Activated naive CD4-positive, alpha-beta T cell (primary cell): ENCODE data around the gene EMCN.
"Not testable (repeated sequence)": the region's sequence is repeated elsewhere in the genome, so short reads cannot be mapped to it uniquely, and the experiment has no call there.

Experiments
- DNase-seq, 4 experiments: peaks; one replicate each; lab custom pipeline; 2025; lab: John Stamatoyannopoulos, UW

Gene EMCN, protein sequence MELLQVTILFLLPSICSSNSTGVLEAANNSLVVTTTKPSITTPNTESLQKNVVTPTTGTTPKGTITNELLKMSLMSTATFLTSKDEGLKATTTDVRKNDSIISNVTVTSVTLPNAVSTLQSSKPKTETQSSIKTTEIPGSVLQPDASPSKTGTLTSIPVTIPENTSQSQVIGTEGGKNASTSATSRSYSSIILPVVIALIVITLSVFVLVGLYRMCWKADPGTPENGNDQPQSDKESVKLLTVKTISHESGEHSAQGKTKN

DNA sequence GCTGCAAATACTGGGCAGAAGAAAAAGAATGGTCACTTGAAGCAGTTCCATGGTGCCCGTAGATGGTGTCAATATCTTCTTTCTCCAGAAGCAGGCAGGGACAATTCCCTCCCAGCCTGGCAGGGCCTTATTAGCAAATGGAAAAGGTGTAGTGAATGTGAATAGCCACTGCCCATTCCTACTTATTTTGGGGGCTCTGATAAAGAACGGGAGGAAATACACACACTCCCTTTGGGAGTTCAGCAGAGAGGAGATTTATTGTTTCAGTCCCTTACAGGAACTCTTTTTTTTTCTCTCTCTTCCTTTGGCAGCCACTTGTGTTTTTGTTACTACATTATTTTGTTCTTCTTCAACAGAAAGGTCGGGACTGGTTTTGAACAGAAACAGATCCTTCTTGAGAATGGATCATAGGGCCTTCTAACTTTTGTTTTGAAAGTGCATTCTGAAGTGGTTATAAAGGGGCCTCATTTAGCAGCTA lies at the start of gene EMCN:
EMCN (minus strand) TSS at position 159 of the 478 bp plus-strand sequence; CDS start at position 51, 108 bp downstream.
- no peak for DNase-seq

DNA sequence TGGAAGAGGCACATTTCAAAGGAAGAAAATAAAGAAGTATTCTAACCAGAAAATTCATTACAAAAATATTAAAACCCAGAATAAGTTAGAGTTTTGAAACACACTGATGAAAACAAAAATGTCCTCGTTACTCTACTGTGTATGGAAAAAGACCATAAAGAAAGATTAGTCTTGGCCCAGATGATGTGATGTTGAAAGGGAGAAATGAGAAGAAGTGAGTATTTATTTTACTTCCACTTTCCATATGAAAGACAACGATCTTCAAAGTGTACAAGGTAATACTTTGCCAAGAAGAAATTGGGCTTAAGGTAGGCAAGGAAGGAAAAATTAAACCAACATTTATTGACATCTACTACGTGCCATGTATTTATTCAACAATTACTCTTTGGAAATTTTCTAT lies 48.6 kb upstream of the EMCN start:
- DNase-seq = no peak

GRCh38 chr4:100557306-100557705 lies 39.5 kb upstream of the EMCN start:
- no peak for DNase-seq

GRCh38 chr4:100555611-100556337 lies 38.0 kb upstream of the EMCN start:
- DNase-seq = no peak

GRCh38 chr4:100548200-100548560 lies 30.4 kb upstream of the EMCN start:
- DNase-seq = no peak

- no peak for DNase-seq
These were observed 29.8 kb upstream of the EMCN start for GRCh38 chr4:100547541-100548199.

- DNase-seq = no peak
These were observed 27.6 kb upstream of the EMCN start for GRCh38 chr4:100545427-100545826.

- no peak for DNase-seq
These were observed 22.3 kb upstream of the EMCN start for GRCh38 chr4:100540131-100540530.

DNA sequence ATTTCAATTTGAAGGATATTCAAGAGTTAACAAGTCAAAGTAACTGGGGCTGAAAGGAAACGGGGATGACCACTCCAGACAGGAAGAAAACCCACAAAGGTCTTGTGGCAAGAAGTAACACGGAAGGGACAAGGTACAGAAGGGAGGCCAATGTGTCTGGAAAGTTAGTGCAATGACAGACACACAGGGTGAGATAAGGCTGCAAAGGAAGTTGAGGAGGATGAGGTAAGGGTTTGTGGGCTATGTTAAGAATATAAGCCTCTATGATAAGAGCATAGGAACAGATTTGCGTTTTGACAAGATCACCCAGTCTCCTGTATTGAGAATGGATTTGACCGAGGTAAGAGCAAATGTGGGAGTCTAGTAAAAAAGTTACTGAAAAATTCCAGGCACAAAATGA lies 21.9 kb upstream of the EMCN start:
- no peak for DNase-seq

GRCh38 chr4:100533741-100534140 lies 15.9 kb upstream of the EMCN start:
- no peak for DNase-seq

GRCh38 chr4:100530161-100530560 lies 12.3 kb upstream of the EMCN start:
- not testable (repeated sequence) for DNase-seq

DNA sequence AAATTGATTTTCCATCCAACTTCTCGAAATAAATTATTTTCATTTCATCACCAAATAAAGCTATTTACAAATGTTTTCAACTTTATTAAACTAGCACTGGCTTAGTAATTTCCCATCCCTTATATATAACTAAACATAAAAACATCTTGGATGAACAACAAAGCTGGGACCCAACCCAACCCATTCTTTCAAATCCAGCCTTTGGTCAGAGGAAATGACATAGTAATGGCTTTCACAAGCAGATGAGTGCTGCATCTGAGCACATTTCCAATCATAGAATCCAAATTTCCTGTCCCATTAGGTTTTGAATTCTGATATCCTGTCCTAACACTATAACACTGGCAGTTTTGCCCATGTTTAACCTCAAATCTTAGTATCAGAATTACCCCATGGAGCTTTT lies 7.9 kb upstream of the EMCN start:
- no peak for DNase-seq

- DNase-seq = no peak
These were observed 1.4 kb upstream of the EMCN start for GRCh38 chr4:100519205-100519604.

- no peak for DNase-seq
These were observed 1.6 kb downstream of the EMCN start for GRCh38 chr4:100516225-100516624.

DNA sequence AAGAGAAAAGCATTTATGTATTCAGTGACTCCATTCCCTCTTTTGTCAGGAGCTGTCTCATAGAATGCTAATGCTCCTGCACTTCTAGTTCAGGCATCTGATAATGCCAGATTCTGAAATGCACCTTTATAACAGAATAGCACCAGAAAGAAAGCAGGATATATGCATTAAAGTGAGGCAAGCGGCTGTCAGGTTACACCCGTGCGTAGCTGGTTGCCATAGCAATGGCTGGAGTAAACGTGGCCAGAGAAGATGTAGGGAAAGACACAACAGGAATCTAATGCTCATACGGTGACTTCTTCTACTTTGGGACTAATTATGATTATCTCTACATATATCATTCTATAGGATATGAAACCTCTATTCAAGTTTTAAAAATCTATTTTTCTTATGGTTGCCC lies 5.9 kb downstream of the EMCN start:
- no peak for DNase-seq

DNA sequence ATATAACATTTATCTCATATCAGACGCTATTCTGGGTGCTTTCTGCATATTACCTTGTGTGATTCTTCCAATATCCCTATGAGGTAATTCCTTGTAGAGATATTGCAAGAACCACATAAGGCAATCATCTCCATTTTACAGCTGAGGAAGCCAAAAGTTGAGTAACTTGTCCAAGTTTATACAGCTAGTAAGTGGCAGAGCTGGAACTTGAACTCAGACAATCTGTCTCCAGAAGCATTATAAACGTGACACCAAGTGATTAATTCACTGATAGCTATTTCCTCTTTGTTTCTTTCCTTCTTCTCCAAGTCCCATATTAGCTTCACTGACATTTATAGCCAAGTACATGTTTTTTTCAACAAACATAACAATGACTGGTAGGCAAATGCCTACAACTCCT lies 7.3 kb downstream of the EMCN start:
- DNase-seq = no peak

GRCh38 chr4:100509386-100509785 lies 8.4 kb downstream of the EMCN start:
- no peak for DNase-seq

GRCh38 chr4:100508691-100509090 lies 9.1 kb downstream of the EMCN start:
- no peak for DNase-seq

DNA sequence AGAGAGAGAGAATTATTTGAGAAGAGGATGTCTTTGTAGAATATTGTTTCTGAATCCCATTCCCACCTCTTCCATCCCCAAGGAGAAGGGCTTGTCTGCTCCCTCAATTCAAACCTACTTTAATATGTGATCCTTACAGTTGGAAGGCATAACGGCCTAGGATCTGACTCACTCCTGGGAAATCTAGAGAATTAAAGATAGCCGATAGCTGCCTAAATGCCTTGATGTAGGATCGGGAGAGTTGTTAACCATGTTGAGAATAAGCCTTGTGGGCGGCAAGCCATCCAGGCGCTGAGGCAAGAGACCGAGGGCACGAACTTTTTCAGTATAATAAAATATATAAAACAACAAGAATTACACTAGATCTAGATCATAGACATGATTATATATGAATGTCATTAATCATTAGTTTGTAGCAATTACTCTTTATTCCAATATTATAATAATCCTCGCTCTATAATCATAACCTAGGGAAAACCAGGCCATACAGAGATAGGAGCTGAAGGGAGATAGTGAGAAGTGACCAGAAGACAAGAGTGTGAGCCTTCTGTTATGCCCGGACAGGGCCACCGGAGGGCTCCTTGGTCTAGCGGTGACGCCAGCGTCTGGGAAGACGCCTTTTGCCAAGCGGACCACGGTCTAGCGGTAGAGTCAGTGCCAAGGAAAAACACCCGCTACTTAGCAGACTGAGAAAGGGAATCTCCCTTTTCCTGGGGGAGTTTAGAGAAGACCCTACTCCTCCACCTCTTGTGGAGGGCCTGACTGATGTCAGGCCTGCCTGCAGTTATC lies 13.5 kb downstream of the EMCN start:
- no peak for DNase-seq

DNA sequence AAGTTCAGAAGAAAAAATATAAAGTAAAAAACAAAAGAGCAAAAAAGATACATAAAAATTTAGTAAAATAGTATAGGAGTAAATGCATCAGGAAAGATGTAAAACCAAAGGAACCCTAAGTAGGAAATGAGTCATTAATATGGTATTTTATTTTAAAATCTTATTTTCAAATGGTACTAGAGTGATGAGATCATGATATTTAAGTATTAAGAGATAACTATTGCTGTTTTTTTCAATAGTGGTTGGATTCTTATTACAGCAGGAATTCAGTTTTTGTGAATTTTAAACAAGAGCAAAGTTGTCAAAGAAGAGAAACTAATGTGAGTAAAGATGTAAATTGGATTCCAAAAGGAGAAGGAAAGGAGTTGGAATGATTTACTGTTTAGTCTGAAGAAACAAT lies 20.0 kb downstream of the EMCN start:
- no peak for DNase-seq

DNA sequence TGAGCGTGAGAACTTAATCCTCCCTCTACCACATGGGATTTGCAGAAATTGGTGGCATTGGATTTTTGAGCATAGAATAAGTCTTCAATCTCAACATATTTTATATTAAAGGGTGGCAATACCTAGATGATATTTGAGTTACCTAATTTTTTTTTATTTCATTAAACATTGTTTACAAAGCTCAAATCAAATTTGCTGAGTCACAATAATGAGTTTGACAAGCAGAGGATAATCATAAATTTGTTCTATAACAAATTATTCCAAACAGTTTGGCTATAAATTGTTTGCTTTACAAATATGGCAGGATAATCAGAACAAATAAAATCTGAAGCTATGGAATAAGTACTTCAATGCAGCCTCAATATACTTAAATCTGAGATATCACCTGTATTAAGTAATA lies 22.7 kb downstream of the EMCN start:
- no peak for DNase-seq

GRCh38 chr4:100494166-100494565 lies 23.7 kb downstream of the EMCN start:
- DNase-seq = no peak
